Gastrocnemius medialis (tissue), 4 donors: ENCODE results near the gene KCNJ10.

Experiments used
- POLR2A ChIP-seq, 2 donors: fragments of 450-650 bp; IDR thresholded peaks; one replicate each; pipeline ENCODE4 v1.6.1; 2017; ENCODE audit warnings: antibody characterized with exemption in 2 of 2, mild to moderate bottlenecking in 2 of 2, moderate library complexity in 2 of 2
- TF ChIP-seq, protein P1 (sequence below), 5 experiments: fragments of 450-650 bp in 3 of 5; fragments of 200-600 bp in 2 of 5; sonication (generic) in 2 of 5; IDR thresholded peaks in 4 of 5; conservative IDR thresholded peaks in 1 of 5; 1 replicate in 4 of 5; 2 replicates in 1 of 5; pipeline ENCODE4 v1.5.1; 2016 to 2019; ENCODE audit warnings: antibody characterized with exemption in 5 of 5, mild to moderate bottlenecking in 3 of 5, moderate library complexity in 3 of 5

DNA sequence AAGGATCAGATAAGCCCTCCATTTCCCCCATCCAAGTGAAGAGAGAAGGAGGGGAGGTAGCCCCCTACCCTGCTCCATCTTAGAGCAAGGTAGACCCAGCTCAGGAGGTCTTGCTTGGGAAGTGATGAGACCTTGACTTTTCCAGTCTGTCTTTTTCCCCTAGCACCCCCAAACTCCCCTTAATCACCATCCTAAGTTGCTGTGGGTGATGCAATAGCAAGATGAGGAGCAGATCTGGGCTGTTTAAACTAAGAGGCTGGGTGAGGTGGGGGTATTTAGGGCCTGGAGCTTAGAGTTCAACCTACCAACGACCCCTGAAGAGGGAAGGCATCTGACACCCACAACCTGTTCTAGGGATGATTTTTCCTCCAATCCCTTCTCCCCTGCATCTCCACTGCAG, 47.3 kb upstream of the KCNJ10 start:
- TF ChIP-seq, protein P1, sequence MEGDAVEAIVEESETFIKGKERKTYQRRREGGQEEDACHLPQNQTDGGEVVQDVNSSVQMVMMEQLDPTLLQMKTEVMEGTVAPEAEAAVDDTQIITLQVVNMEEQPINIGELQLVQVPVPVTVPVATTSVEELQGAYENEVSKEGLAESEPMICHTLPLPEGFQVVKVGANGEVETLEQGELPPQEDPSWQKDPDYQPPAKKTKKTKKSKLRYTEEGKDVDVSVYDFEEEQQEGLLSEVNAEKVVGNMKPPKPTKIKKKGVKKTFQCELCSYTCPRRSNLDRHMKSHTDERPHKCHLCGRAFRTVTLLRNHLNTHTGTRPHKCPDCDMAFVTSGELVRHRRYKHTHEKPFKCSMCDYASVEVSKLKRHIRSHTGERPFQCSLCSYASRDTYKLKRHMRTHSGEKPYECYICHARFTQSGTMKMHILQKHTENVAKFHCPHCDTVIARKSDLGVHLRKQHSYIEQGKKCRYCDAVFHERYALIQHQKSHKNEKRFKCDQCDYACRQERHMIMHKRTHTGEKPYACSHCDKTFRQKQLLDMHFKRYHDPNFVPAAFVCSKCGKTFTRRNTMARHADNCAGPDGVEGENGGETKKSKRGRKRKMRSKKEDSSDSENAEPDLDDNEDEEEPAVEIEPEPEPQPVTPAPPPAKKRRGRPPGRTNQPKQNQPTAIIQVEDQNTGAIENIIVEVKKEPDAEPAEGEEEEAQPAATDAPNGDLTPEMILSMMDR (IDR thresholded peaks at IDR 0.05 in 4 of 5, conservative IDR thresholded peaks at IDR 0.05 in 1 of 5) = no peak
- no peak for TF ChIP-seq POLR2A (IDR thresholded peaks at IDR 0.05)
